ENCODE data around the gene NSG2. TPM values are rescaled to one million over a fixed set of nuclear protein-coding genes. Genes with fewer than 3 reads are reported as not detected.

NSG2 gene
- total RNA-seq, 1 experiment from 2014 or later = not detected

DNA sequence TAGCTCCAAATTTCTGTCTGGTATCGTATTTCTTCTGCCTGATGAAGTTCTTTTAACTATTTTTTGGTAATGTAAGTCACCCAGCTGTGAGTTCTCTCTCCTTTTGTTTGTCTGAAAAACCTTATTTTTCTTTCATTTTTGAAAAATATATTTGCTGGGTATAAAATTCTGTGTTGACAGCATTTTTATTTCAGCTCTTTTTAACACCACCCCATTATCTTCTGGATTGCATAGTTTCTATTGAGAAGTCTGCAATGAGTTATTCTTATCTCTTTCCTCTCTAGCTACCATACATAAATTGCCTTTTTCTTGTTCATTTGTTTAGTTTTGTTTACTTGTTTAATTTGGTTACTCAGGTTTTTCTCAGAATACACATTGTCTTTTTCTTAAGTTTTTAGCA is 109.1 kb downstream of the NSG2 start:
- no peak for DNase-seq
- Histone ChIP-seq H3K9me3 (peaks cover 5% of the 10 kb centered on the region), H3K27me3 (peaks cover 2% of the 10 kb centered on the region; the same call in 1 of the 2 replicates), H3K36me3 (no peaks in the 10 kb centered on the region), H3K4me3 (no peak overlapping the region)

DNA sequence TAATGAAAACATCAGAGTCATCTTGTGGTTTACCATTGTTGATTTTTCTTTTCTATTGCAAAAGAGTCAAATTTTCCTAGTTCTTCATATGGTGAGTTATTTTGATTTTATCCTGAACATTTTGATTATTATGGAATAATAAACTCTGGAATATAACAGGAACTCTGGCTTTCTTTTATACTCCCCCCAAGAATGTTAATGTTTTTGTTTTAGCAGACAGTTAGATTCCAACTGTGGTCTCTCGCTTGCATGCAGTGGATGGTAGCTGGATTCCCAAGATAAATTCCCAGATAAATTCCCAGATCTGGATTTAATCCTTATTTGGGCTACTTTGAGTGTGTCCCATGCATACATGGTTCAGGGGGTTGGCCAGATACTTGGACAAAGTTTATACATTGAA is 109.8 kb downstream of the NSG2 start:
- Histone ChIP-seq H3K36me3 (no peaks in the 10 kb centered on the region), H3K4me3 (no peak overlapping the region), H3K27me3 (peaks cover 2% of the 10 kb centered on the region; the same call in 1 of the 2 replicates), H3K9me3 (peaks cover 5% of the 10 kb centered on the region)
- no peak for DNase-seq

DNA sequence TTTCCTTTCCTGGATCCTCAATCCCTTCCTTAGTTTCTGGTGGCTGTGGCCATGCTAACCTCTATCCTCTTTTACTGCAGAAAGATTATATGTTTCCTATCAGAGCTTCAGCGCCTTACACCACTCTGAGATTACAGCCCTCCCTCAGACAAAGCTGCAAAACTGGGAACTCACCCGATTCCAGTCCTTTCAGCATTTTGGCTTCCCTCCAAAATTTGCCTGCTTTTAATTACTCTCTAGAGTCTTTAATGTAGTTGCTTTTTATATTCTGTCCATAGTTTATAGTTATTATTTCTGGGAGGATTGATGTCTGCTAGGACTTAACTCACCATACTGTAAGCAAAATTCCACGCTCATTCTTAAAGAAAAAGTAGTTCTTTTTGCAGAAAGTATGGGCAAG is 110.2 kb downstream of the NSG2 start:
- no peak for DNase-seq
- peaks cover 5% of the 10 kb centered on the region for H3K9me3 ChIP-seq
- H3K4me3 ChIP-seq = no peak overlapping the region
- no peaks in the 10 kb centered on the region for H3K36me3 ChIP-seq
- peaks cover 2% of the 10 kb centered on the region; the same call in 1 of the 2 replicates for H3K27me3 ChIP-seq

DNA sequence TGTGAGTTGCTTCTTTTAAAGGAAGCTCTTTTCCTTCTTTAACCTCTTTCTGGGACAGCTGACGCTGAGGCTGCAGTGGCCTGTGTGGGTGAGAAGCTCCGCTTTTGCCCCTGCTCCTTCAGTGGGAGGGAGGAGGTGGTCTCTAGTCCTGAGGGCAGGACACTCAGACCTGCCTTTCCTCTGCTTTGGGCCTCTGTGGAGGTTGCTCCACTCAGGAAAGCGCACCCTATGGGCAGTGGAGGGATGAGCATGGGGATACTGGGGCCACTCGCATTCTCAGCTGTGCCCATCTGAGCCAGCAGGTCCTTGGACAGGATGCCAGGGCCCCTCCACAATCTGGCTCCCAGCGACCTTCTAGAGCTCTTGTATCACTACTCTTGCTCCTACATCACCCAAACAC is 111.5 kb downstream of the NSG2 start:
- Histone ChIP-seq H3K9me3 (peaks cover 5% of the 10 kb centered on the region), H3K4me3 (no peak overlapping the region), H3K36me3 (no peaks in the 10 kb centered on the region), H3K27me3 (peaks cover 2% of the 10 kb centered on the region; the same call in 1 of the 2 replicates)
- no peak for DNase-seq

Other genes starting within 250 kb of the NSG2 start
- 2.4 and 3.6 TPM in 2 replicates for gene CPEB4, start 157.4 kb upstream of the NSG2 start, total RNA-seq (2014; rRNA removed; shearing (Covaris generic); ENCODE audit: low replicate concordance)
- not detected in 2 replicates for gene C5orf47, start 56.5 kb upstream of the NSG2 start, total RNA-seq (2014; rRNA removed; shearing (Covaris generic); ENCODE audit: low replicate concordance)